WI38 (cell line): ENCODE data around the gene HNRNPL.
"Not testable (repeated sequence)": the region's sequence is repeated elsewhere in the genome, so short reads cannot be mapped to it uniquely, and the experiment has no call there.

Source experiments
- H3K4me3 ChIP-seq: 2 replicates; pipeline ENCODE4 v1.5.1; 2011; ENCODE audit warnings: low read depth, mild to moderate bottlenecking, control low read depth, low read length
- TF ChIP-seq, protein P1 (sequence below): IDR thresholded peaks from 2 replicates; pipeline ENCODE4 v1.5.1; 2012; ENCODE audit warnings: low read depth, mild to moderate bottlenecking, control low read depth, low read length

The HNRNPL gene

GRCh38 chr19:38868551-38868950 is 18.8 kb upstream of the HNRNPL start:
- TF ChIP-seq, protein P1, sequence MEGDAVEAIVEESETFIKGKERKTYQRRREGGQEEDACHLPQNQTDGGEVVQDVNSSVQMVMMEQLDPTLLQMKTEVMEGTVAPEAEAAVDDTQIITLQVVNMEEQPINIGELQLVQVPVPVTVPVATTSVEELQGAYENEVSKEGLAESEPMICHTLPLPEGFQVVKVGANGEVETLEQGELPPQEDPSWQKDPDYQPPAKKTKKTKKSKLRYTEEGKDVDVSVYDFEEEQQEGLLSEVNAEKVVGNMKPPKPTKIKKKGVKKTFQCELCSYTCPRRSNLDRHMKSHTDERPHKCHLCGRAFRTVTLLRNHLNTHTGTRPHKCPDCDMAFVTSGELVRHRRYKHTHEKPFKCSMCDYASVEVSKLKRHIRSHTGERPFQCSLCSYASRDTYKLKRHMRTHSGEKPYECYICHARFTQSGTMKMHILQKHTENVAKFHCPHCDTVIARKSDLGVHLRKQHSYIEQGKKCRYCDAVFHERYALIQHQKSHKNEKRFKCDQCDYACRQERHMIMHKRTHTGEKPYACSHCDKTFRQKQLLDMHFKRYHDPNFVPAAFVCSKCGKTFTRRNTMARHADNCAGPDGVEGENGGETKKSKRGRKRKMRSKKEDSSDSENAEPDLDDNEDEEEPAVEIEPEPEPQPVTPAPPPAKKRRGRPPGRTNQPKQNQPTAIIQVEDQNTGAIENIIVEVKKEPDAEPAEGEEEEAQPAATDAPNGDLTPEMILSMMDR = no peak

DNA sequence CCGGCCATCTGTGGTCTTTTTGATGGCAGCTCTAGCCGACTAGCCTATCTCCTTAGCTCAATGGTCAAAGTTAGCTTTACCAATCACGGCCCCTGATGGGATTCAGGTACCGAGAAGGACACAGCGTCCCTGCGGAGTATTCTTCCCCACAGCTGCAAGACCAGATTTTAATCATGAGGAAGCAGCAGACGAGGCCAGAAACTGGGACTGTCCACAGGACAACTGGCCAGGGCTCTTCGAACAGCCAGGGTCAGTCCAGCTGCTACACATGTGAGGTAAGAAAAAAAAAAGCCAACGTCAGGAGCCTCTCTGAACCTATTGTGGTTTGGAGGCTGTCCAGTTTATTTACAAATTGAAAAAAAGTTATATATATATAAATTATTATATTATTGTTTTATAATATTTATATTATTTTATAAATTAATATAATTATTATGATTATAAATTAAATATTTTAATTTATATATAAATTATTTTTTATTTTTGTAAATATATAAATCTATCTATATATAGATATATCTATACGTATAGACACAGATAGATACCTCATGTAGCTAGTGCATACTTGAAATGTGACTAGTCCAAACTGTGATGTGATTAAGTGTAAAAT is 17.5 kb upstream of the HNRNPL start:
- TF ChIP-seq, protein P1 = no peak
- no peak overlapping the region for H3K4me3 ChIP-seq

More at GRCh38 chr19:38868551-38868950, 18.8 kb upstream of the HNRNPL start:
- H3K4me3 ChIP-seq = no peak overlapping the region

GRCh38 chr19:38862321-38863059 is 12.7 kb upstream of the HNRNPL start:
- TF ChIP-seq, protein P1 = no peak

GRCh38 chr19:38861368-38861767 is 11.6 kb upstream of the HNRNPL start:
- TF ChIP-seq, protein P1 = no peak
- H3K4me3 ChIP-seq = no peak overlapping the region

More at GRCh38 chr19:38862321-38863059, 12.7 kb upstream of the HNRNPL start:
- no peak overlapping the region for H3K4me3 ChIP-seq

GRCh38 chr19:38859631-38860204 is 9.9 kb upstream of the HNRNPL start:
- H3K4me3 ChIP-seq = not testable (repeated sequence)

DNA sequence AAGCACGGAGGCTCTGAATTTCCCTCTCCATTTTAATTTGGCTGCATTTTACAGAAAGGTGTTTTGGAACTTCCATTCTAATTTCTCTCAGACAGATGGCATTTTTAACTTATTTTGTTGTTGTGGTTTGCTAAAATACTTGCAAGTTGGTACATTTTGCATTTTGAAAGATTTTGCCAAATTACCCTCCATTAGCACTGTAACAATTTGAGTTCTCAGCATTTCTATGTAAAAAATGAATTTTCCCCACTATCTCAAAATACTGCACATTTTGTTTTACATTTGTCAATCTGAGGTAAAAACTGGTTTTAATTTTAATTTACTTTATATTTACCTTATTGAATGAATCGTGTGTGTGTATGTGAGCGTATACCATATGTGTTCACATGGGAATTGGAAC is 7.0 kb upstream of the HNRNPL start:
- H3K4me3 ChIP-seq = no peak overlapping the region
- TF ChIP-seq, protein P1 = no peak

DNA sequence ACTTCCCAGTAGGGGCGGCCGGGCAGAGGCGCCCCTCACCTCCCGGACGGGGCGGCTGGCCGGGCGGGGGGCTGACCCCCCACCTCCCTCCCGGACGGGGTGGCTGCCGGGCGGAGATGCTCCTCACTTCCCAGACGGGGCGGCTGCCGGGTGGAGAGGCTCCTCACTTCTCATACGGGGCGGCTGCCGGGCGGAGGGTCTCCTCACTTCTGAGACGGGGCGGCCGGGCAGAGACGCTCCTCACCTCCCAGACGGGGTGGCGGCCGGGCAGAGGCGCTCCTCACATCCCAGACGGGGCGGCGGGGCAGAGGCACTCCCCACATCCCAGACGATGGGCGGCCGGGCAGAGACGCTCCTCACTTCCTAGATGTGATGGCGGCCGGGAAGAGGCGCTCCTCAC is 6.0 kb upstream of the HNRNPL start:
- H3K4me3 ChIP-seq = not testable (repeated sequence)

DNA sequence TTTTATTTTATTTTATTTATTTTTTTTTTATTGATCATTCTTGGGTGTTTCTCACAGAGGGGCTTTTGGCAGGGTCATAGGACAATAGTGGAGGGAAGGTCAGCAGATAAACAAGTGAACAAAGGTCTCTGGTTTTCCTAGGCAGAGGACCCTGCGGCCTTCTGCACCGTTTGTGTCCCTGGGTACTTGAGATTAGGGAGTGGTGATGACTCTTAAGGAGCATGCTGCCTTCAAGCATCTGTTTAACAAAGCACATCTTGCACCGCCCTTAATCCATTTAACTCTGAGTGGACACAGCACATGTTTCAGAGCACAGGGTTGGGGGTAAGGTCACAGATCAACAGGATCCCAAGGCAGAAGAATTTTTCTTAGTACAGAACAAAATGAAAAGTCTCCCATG is 5.2 kb upstream of the HNRNPL start:
- H3K4me3 ChIP-seq = not testable (repeated sequence)
